ENCODE measurements around the gene ZNF821. TPM values are rescaled to one million over a fixed set of nuclear protein-coding genes. Genes with fewer than 3 reads are reported as not detected.

The ZNF821 gene
- total and polyA plus RNA-seq, 10 of the 15 experiments (the other 5 are each of a cell fraction or from before 2014, with no cell fraction given): 0.82 to 9.9 (median 6.8) TPM

- Histone ChIP-seq H3K9ac (ENCODE audit: control insufficient read depth, insufficient read depth, low read length) (no peak overlapping the region), H3K4me3 (no peak overlapping the region), H3K79me2 (ENCODE audit: control insufficient read depth, insufficient read depth, low read length) (peaks cover 27% of the 10 kb centered on the region), H3K36me3 (ENCODE audit: control insufficient read depth in 2 of 2, insufficient read depth in 2 of 2, low read length in 1 of 2) (peaks cover 21 to 28% of the 10 kb centered on the region in 2 experiments), H3K27ac (ENCODE audit: control insufficient read depth, insufficient read depth) (peak overlapping the region; percentile 86), H2AFZ (ENCODE audit: control insufficient read depth, low read depth, low read length) (no peak overlapping the region), H3K9me3 (replicated peaks; ENCODE audit: control insufficient read depth, insufficient read depth, low read length) (no peaks in the 10 kb centered on the region), H3K27me3 (replicated peaks in 1 of 2; ENCODE audit: control insufficient read depth in 2 of 2, insufficient read depth in 2 of 2, low read length in 1 of 2) (no peaks in the 10 kb centered on the region), H3K4me2 (ENCODE audit: control insufficient read depth, insufficient read depth) (peak overlapping the region; percentile 87), H3K4me1 (ENCODE audit: control insufficient read depth, insufficient read depth, low read length) (peaks cover 32% of the 10 kb centered on the region), H4K20me1 (ENCODE audit: control insufficient read depth, insufficient read depth) (no peaks in the 10 kb centered on the region)
- FAIRE-seq (no peak), DNase-seq (ENCODE audit: low read depth, low spot score) (no peak), ATAC-seq (no peak)
- TF ChIP-seq ETV6 (conservative IDR thresholded peaks at IDR 0.05 in 1 of 2, IDR thresholded peaks at IDR 0.05 in 1 of 2; ENCODE audit: borderline replicate concordance in 1 of 2, low read depth in 1 of 2) (no peak), MXI1 (IDR thresholded peaks at IDR 0.05; ENCODE audit: low read depth, low read length) (no peak), EGR1 (IDR thresholded peaks at IDR 0.05; ENCODE audit: borderline replicate concordance in 1 of 2, low read depth in 2 of 2, low read length in 2 of 2) (no peak), SP1 (IDR thresholded peaks at IDR 0.05; ENCODE audit: low read depth, low read length) (no peak)
- ChIA-PET RAD21 (ENCODE audit: unreplicated experiment) (interaction anchor here (1.0 to 2.7 kb wide), 3 partner anchors 11 to 46 kb away, joined by 4 to 12 read pairs (median 4); partner anchors contain the start of gene AP1G1), SMC1A (ENCODE audit: uncharacterized antibody, unreplicated experiment) (interaction anchor here (2.0 kb wide), 1 partner anchor 11 kb away, joined by 6 read pairs; no protein-coding TSS in a partner anchor), POLR2A (interaction anchor here (1.0 to 1.6 kb wide), 2 partner anchors 12 to 74 kb away, joined by 4 read pairs; no protein-coding TSS in a partner anchor), CTCF (interaction anchor here (1.1 to 1.8 kb wide), 2 partner anchors 11 to 28 kb away, joined by 3 to 9 read pairs; no protein-coding TSS in a partner anchor)
- BruUV-seq (replicated peaks): no TSS peak
- intact Hi-C loops (cut with micrococcal nuclease; ENCODE audit: unreplicated experiment): no loop called here
- 93% methylated on average over 4 of the region's 4 CpGs for WGBS (ENCODE audit: insufficient coverage, insufficient replicate concordance, low lambda C conversion rate, missing lambda C conversion rate)
- in situ Hi-C loops (cut with MboI): no loop called here
These were observed 29.5 kb downstream of the ZNF821 start for GRCh38 chr16:71854369-71854948.

- intact Hi-C loops (cut with micrococcal nuclease; ENCODE audit: unreplicated experiment) (loop anchor here (2.0 kb wide), 1 partner anchor 45 kb away; the partner anchor contains the start of gene AP1G1), in situ Hi-C loops (cut with MboI) (no loop called here)
- peak; percentile 92 for FAIRE-seq
- Histone ChIP-seq H3K4me1 (ENCODE audit: control insufficient read depth, insufficient read depth, low read length) (peaks cover 32% of the 10 kb centered on the region), H2AFZ (ENCODE audit: control insufficient read depth, low read depth, low read length) (no peak overlapping the region), H3K27me3 (replicated peaks in 1 of 2; ENCODE audit: control insufficient read depth in 2 of 2, insufficient read depth in 2 of 2, low read length in 1 of 2) (no peaks in the 10 kb centered on the region), H3K36me3 (ENCODE audit: control insufficient read depth in 2 of 2, insufficient read depth in 2 of 2, low read length in 1 of 2) (peaks cover 23 to 24% of the 10 kb centered on the region in 2 experiments), H3K9me3 (replicated peaks; ENCODE audit: control insufficient read depth, insufficient read depth, low read length) (no peaks in the 10 kb centered on the region), H3K4me2 (ENCODE audit: control insufficient read depth, insufficient read depth) (peak overlapping the region; percentile 87), H3K4me3 (peak overlapping the region; percentile 17), H3K79me2 (ENCODE audit: control insufficient read depth, insufficient read depth, low read length) (peaks cover 27% of the 10 kb centered on the region), H3K9ac (ENCODE audit: control insufficient read depth, insufficient read depth, low read length) (peak overlapping the region; percentile 60), H4K20me1 (ENCODE audit: control insufficient read depth, insufficient read depth) (no peaks in the 10 kb centered on the region), H3K27ac (ENCODE audit: control insufficient read depth, insufficient read depth) (peak overlapping the region; percentile 86)
- 9% methylated on average over 4 of the region's 4 CpGs for WGBS (ENCODE audit: insufficient coverage, insufficient replicate concordance, low lambda C conversion rate, missing lambda C conversion rate)
- POLR2A ChIA-PET: interaction anchor here (0.7 to 2.6 kb wide), 6 partner anchors 9 to 45 kb away, joined by 3 to 15 read pairs (median 4); partner anchors contain the start of gene AP1G1
- ATAC-seq: peak; percentile 88
- SMC1A ChIA-PET (ENCODE audit: uncharacterized antibody, unreplicated experiment): interaction anchor here (0.6 to 2.0 kb wide), 6 partner anchors 10 to 41 kb away, joined by 3 to 8 read pairs (median 5); no protein-coding TSS in a partner anchor
- CTCF ChIA-PET: interaction anchor here (0.8 to 1.8 kb wide), 5 partner anchors 13 to 108 kb away, joined by 3 to 9 read pairs (median 3); no protein-coding TSS in a partner anchor
- no TSS peak for BruUV-seq (replicated peaks)
- RAD21 ChIA-PET (ENCODE audit: unreplicated experiment): interaction anchor here (1.0 to 2.7 kb wide), 7 partner anchors 10 to 58 kb away, joined by 3 to 12 read pairs (median 4); partner anchors contain the start of gene AP1G1
- no peak for DNase-seq (ENCODE audit: low read depth, low spot score)
- TF ChIP-seq PBX3 (IDR thresholded peaks at IDR 0.05; ENCODE audit: insufficient replicate concordance, low read depth, low read length) (peak; percentile 65), DPF2 (IDR thresholded peaks at IDR 0.05) (peak; percentile 58), YBX1 (IDR thresholded peaks at IDR 0.05) (no peak), E4F1 (IDR thresholded peaks at IDR 0.05; ENCODE audit: borderline replicate concordance, partially characterized antibody) (no peak), RELB (IDR thresholded peaks at IDR 0.05; ENCODE audit: low read depth) (peak; percentile 47; the same call in 1 of the 2 replicates)
These were observed 30.6 kb downstream of the ZNF821 start for GRCh38 chr16:71853413-71853812.

All from GM12878 (cell line).